ENCODE results near the gene OSBPL7.

Gene OSBPL7

GRCh38 chr17:47821424-47822391, at the start of gene OSBPL7:
TSS of gene OSBPL7 (minus strand) at chr17:47821794. CDS start at chr17:47820278, 1,516 bp downstream.
- peak; percentile 77 for DNase-seq

- DNase-seq, result no peak
These were observed 49.5 kb upstream of the OSBPL7 start for GRCh38 chr17:47871048-47871447.

- DNase-seq, result no peak
These were observed 48.5 kb upstream of the OSBPL7 start for GRCh38 chr17:47870056-47870455.

GRCh38 chr17:47869114-47869513, 47.5 kb upstream of the OSBPL7 start:
- no peak for DNase-seq

GRCh38 chr17:47867813-47868533, 46.4 kb upstream of the OSBPL7 start:
- no peak for DNase-seq

GRCh38 chr17:47866941-47867340, 45.3 kb upstream of the OSBPL7 start:
- DNase-seq, result no peak

- DNase-seq, result no peak
These were observed 43.2 kb upstream of the OSBPL7 start for GRCh38 chr17:47864791-47865216.

- no peak for DNase-seq
These were observed 41.2 kb upstream of the OSBPL7 start for GRCh38 chr17:47862621-47863440.

- no peak for DNase-seq
These were observed 38.8 kb upstream of the OSBPL7 start for GRCh38 chr17:47860386-47860785.

- DNase-seq, result no peak
These were observed 36.2 kb upstream of the OSBPL7 start for GRCh38 chr17:47857551-47858455.

- no peak for DNase-seq
These were observed 35.2 kb upstream of the OSBPL7 start for GRCh38 chr17:47856830-47857229.

- DNase-seq, result no peak
These were observed 34.1 kb upstream of the OSBPL7 start for GRCh38 chr17:47855737-47856136.

- no peak for DNase-seq
These were observed 32.0 kb upstream of the OSBPL7 start for GRCh38 chr17:47853616-47854015.

GRCh38 chr17:47852113-47852949, 30.7 kb upstream of the OSBPL7 start:
- peak; percentile 69 for DNase-seq

GRCh38 chr17:47851764-47852112, 30.1 kb upstream of the OSBPL7 start:
- DNase-seq, result no peak

GRCh38 chr17:47850692-47851573, 29.3 kb upstream of the OSBPL7 start, which contains the start of gene SP6:
TSS of gene SP6 (minus strand) at chr17:47851163. CDS start at chr17:47848429, 2,734 bp downstream.
- peak; percentile 79 for DNase-seq

GRCh38 chr17:47850373-47850691, 28.7 kb upstream of the OSBPL7 start:
- no peak for DNase-seq

- DNase-seq, result no peak
These were observed 26.6 kb upstream of the OSBPL7 start for GRCh38 chr17:47848198-47848513.

- DNase-seq, result peak; percentile 57
These were observed 26.0 kb upstream of the OSBPL7 start for GRCh38 chr17:47847341-47848197.

All from retina (tissue), 1 donor.